Stimulated activated CD8-positive, alpha-beta memory T cell treated with anti-CD3 and anti-CD28 coated beads, Interleukin-12 subunit alpha, Interleukin-12 subunit beta, amount 100 ng/mL, for 1 hour (primary cell): Measurements from ENCODE around the gene MAP1B.

Experiments used
- DNase-seq: peaks from one replicate; pipeline ENCODE4 v3.0.0-alpha.2; 2020; ENCODE audit warnings: low read depth

The MAP1B gene

DNA sequence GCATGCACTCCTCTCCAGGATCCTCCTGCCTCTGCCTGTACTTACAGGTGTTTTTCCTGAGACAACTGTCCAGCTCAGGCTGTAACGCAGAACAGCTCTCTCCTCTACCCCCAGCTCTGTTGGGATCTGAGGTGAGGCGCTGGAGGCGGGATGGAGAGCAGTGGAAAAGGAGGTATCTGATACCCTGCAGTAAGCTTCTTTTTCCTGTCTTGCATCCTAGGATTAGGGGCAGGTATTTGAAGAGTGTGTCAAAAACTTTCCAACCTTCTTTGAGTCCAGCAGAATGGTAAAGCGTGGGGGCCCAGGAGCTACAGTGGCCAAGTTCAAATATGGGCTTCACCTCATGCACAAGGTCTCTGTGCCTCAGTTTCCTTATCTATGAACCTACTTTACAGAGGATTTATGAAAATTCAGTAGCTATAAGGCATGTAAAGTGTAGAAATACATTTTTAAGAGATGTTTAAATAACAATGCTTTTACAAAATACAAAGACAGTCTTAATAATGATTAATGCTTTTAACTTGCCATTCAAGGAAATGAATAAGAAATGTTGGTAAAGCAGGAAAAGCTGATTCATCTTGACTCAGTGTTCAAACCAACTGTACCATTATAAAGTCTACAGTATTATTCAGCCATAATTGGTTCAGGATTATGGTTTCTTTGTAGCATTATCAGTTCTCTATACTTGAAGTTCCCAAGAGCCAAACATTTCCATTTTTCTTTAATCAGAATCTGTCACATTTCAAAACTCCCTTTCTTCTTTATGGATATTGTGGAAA, 26.1 kb downstream of the MAP1B start:
- no peak for DNase-seq

DNA sequence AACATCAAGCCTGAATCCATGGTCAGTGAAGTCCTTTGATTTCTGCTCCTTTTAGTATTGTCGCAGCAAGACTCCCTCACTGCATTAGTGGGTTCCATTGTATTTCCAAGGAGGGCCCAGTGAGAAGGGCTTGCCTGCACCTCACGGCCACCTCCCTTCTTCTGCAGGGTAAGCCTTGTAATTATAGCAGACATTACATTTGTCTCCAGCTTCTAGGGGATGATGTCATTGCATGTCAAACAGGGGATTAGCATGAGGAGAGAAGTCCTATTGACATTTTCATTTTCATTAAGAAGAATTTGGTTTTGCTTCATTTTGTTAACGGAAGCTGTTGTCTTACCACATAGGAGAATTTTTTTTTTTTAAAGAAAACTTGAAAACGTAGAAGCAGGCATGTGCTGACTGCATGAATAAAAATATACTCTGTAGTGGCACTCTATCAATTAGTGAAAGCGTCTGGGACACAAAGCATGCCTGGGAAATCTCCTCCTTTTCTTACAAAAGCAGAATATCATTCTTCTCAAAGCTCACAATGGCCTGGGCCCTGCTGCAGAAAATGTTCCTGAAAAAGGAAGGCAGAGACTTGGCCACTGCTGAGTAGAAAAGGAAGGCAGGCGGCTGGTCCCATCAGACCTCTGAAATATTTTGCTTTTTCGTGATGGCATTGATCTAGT, 27.1 kb downstream of the MAP1B start:
- no peak for DNase-seq

DNA sequence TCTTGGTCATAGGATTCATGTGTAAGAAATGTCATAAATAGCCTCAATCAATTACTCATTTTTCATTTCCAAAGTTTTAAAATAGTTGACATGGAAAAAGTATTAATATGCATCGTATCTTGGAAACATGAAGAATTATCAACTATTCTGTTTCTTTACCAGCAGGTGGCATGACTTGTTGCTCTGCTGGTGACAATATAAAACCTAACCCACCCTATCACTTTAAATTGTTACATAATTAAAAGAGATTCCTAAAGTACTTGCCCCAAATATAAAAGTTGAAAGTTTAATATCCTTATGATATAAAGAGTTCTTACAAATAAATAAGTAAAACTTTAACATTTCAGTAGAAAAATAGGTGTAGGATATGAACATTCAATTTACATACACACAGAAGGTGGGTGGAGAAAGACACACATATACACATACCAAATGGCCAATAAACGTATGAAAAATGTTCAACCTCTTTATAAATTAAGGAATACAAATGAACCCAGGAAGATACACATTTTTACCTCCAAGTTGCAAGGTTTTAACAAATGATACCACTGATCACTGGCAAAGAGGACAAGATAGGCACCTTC, 30.6 kb downstream of the MAP1B start:
- DNase-seq = no peak

DNA sequence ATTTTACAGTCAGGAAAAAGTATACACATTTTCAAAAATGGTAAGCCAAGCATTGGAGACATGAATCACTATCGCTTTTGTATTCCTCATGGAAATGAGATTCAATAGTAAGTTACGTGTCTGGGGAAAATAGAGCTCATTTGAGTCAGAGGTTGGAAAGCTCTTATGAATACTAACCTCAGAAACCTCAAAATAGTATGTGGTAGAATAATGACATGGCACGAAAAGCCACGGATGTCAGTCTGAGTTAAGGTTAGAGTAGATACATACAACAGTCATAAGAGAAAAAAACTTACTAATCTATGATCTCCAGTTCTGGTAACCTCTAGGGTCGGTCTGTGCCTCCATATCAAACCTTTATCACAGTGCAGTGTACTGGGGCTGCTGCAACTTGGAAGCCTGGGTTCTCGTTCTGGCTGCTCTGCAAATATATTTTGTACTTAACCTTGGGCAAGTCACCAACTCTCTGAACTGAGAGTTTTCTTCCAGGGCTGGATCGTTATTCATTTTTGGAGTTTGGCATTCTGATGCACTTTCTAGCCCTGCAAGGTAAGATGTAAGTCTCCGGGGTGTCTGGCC, 31.8 kb downstream of the MAP1B start:
- no peak for DNase-seq

DNA sequence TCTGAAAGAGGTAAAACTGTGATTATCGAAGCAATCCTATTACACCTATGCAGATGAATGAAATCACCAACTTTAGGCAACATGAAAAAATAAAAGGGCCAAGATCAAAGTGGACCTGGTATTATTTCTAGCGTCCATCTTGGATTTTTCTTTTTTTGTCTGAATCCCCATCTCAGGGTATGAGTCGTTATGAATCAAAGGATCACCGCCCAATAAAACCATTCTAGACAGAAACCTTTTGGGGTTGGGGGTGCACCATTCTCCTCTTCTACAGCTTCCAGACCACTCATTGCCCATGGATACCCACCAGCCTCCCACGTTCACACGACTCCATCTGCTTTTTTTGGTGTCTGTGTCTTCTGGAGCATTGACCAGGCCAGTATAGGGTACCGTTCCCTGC, 33.4 kb downstream of the MAP1B start:
- no peak for DNase-seq

DNA sequence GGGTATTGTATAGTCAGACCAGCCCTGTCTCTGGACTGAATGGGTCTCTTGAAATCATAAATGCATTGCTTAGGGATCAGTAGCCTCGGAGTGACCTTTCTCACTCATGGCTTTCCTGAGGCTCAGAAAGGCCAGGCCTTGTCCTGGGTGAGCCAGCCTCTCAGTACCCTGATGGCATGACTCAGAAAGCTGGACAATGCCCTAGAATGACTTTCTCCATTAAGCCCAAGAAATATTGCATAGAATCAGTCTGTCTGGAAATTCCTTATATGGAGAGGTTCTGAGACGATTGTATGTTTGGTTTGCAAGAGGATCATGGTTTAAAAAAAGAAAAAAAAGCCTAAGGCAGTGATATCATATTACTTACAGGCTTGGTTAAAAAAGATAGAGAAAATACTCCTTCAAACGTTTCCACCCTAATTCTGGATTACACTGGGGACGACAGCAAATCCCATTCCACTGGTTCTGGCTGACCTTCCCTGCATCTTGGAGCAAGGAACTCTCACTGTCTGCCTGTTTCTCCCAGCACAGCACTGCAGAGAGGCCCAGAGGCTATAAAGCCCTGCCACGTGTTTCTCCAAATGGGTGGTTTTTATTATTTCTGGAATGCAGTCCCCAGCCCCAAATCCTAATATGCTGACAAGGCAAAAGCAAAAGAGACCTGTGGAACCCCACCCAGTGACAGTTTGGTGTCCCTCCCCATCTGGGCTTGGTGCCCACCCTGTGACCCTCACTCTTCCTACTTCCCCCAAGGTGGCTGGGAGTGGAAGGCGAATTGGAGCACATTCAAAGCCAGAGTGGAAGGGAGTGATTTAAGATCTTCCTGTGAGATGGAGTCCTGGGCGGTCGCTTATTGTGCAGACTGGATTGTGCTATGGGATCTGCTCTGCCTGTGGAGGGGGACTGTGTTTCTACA, 34.4 kb downstream of the MAP1B start:
- no peak for DNase-seq

DNA sequence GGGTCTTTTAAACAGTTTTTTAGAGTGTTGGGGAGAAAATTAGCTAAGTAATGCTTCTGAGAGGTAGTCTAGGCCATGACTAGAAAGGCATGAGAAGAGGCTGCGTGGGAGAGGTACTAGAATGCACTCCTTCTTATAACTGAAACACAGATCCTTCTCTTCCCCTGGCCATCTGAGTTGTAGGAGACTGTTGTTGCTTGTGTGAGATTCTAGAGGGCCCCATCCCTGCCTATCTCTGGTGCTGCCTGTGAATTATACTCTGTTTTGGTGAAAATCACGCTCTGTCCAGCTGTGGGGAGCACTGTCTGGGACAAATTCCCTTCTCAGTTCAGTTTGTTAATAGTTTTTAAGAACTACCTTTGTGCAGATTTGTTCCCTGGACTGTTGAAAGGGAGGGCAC, 37.5 kb downstream of the MAP1B start:
- DNase-seq = no peak

DNA sequence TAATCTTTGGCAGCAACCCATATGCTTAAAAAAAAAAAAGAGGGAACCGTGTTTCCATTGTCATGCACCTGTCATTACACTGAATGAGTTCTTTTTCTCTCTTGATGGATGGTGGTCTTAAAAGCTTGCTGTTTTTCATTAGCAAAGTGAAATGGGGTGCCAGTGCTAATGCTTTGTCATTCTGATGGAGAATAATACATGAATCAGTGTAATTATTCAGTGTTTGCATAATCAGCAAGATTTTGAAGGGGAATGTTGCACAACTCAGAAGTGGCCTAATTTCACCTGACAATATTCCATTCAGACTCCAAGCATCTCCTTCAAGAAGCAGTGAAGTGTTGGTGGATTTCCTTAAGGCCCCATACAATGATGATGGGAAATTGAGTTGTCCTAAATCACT, 38.1 kb downstream of the MAP1B start:
- DNase-seq = no peak

DNA sequence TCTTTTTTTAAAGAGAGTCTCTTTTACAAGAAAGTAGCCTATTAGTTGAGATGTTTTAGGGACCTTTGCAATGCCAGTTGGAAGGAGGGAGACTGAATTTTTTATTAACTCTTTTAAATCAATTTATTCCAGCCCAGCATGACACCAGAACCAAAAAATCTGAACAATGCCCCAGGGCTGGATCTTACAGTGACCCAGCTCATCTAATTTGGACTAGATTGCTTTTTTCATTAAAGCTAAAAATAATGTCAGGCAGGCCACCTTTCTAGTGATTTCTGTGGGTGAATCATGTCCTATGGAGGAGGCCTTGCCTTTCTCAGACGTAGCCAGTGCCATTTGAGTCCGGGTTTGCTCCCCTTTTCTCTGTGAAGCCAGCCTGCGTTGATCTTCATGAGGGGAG, 38.8 kb downstream of the MAP1B start:
- DNase-seq = no peak

DNA sequence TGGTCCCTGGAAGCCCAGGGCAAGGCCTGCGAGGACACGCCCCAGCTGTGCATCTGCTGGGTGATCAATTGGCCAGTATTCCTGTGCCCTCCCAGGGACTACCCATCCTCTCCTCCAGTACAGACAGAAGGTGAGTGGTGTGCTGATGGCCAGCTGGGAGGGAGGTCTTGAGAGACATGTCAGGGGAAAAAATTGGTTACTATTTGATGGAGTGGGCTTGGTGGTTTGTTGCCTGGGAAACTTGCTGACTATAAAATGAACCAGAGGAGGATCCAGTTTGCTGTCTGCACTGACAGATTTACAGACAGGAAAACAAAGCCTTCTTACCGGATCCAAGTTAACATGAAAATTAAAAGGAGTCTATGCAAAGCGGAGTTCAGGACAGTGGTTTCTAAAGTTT, 40.3 kb downstream of the MAP1B start:
- DNase-seq = no peak

DNA sequence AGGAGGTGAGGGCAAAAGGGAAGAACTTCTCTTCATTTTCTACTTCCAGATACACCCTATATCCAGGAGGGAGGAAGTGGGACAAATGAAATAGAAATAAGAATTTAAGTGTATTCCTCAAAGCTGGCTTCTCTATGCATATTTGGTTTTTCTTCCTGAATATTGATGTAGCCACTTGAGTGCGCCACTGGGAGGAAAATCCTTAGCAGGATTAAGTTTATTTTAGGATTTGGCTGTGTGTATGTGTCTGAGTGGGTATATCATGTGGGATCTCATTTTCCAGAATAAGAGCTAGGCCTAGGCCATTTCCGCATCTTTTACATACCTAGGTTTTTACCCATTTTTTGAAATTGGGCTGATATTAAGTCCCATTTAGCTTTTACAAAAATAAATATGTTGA, 42.5 kb downstream of the MAP1B start:
- no peak for DNase-seq

DNA sequence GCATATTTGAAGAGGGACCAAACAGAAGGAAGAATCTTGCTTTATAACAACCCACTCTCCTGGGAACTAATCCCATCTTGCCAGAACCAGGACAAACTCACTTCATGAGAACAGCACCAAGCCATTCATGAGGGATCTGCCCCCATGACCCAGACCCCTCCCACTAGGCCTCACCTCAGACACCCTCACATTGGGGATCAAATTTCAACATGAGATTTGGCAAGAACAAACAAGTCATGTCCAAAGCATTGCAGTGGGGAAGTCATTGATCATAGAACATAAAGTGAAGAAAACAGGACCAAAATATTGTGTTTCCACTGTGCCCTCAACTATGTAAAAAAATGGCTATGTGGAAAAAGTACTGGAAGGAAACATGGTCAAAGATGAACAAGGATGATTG, 43.9 kb downstream of the MAP1B start:
- DNase-seq = no peak

DNA sequence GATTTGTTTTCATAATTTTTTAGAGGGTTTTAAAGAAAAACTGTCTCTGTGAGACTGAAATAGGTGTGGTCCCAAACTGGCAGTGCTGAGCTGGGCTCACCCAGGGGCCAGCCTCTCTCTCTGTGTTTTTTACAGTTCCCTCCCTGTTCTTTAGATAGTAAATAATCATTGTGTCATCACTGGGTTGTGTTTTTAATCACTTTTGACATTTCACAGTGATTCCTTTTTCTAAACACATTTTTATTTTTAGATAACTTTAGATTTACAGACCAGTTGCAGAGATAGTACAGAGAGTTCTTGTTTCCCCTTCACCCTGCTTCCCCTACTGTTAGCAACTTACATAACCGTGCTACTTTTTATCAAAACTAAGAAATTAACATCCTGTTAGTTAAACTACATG, 44.4 kb downstream of the MAP1B start:
- DNase-seq = no peak

DNA sequence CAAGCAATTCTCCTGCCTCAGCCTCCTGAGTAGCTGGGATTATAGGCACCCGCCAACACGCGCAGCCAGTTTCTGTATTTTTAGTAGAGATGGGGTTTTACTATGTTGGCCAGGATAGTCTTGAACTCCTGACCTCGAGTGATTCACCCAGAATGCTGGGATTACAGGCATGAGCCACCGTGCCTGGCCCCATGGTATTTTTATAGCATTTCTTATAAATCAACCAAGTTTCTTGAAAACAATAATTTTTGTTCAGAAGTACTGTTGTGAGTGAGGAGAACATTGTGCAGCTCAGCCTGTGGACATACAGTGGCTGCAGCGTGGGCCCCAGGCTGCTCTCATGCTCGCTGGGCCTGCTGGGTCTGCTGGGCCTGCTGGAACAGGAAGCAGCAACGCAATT, 45.3 kb downstream of the MAP1B start:
- DNase-seq = no peak

DNA sequence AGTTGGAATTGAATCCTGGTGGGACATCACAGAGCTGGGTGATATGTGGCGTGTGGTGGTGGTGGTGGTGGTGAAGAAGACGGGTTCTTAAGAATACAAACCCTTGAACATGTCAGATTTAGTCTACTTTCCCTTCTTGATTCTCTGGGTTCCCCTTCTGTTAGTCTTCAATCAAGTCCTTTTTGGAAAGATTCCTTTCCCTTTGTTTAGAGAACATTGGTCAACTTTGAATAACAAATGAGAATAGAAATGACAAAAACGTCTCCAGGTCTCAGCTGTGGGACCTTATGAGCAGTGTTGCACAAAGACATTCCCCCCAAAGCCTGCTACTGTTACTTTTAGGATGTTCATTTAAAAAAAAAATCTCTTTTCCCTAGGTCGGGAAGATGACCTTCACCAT, 46.3 kb downstream of the MAP1B start:
- no peak for DNase-seq

DNA sequence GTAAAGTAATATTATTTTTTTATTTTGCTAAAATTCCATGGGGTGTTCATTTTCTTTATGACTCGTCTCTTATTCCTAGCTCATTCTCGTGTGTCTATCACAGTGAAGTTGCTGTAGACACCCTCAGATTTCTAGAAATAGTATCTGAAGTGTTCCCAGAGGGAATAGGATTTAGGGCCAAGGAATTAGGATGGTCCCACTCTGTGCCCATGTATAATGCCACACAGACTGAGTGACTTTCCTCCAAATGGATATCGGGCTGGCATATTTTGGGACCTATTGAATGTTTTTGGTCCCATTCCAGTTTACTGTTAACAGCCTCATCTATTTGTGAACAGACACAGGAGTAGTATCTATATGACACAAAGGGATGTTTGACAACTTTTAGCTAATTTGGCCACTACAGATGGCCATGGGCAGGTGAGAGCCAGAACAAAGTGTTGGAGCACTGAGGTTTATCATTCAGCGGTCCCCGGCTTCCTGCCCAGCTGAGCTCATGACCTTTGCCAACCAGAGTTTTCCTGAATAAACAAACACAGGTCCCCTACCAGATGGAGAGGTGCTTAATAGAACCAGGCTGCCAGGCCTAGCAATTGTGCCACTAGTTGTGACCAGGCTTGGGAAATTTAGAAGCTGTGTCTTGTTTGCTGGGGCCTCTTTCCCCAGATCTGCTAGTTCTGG, 46.9 kb downstream of the MAP1B start:
- no peak for DNase-seq

DNA sequence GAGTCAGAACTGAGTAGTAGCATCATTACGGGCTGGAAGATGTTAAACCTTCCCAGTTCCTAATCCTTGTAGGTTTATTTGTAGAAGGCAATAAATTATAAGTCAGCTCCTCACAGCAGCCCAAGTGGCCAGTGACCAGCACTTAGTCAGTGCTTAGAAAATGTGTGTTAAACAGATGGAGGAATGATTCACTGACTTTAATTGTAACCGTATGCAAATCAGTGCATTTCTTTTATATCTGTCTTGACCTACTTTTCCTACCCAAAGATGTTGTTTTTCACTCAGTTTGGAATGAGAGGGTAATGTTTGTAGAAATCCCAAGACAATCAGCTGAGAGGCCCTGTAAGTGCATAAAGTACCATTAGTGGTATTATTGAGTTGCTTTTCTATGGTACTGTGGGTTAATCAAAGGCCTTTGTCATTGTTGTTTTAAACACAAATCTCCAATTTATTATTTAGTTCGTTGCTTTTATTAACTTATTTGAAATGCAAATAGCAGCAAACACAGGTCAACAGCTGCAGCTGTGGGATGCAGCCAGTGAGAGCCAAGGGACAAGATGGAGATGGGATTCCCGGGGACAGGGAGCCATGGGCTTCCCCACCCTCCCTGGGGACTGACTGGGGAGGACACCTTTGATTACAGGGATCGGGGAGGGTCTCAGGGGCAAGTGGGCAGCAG, 49.8 kb downstream of the MAP1B start:
- no peak for DNase-seq

DNA sequence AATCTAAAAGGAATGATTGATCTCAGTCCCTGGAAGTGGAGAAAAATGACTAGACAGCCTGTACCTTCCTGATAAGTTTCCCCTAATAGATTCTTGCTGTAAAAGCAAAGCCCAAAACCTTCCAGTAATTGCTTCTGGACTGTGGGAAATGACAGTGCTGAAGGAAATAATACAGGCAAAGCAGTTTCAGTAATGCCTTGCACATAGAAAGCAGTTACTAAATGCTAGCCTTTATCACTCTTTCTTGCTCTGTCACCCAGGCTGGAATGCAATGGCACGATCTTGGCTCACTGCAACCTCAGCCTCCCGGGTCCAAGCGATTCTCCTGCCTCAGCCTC, 50.3 kb downstream of the MAP1B start:
- no peak for DNase-seq

DNA sequence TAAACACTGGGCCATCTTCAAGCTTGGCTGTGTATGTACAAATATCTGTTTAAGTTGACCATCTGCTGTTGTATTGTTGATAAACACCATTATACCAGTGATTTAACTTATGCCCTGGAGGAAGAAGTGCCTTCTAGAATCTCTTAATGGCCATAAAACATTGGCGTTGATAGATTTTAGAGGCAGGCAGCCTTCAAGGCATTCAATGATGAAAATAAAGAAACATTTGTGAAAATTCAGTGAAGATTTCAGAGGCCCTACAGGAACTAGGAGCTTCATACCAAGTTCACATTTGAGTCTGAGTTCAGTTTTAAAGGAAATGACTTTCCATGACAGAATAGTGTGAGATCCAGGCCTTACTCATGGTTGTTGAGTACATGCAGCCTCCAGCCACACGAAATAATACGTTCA, 52.2 kb downstream of the MAP1B start:
- DNase-seq = no peak

DNA sequence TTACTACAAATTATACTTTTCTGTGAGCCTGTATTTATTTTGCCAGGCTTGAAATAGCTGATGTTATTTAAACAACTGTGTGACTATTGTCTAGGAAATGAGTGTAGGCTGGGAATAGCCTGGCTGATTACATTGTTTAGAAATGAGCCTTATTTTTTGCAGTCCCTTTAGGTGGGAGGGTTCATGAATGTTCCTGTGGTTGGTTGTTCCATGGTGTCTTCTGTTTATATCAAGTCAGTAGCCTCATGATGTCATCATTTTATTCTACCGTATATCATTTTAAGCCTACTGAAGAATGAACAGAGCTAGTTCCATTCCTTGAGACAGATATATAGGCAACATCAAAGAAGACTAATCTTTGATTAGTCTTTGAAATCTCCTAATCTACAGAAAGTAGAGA, 53.1 kb downstream of the MAP1B start:
- no peak for DNase-seq

DNA sequence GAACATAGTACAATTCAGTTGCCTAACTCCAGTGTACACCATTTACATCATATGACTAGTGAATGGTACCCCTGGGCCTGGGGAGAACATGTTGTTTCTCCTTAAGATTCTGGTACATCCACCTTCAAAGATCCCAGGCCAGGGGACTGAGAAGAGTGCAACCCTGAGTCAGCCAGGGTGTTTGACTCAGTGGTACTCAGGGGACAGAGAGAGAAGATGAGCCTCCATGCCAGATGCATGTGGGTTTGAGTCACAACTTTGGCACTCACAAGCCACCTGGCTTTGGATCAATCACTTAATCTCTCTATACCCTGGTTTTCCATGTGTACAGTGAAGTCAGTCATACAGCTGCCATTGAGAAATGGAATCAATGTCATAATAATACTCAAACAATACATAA, 53.7 kb downstream of the MAP1B start:
- no peak for DNase-seq
